ENCODE data around the gene PPME1.

The PPME1 gene

GRCh38 chr11:74185695-74186094 lies 14.6 kb downstream of the PPME1 start:
- TF ChIP-seq FOXP2 (optimal IDR thresholded peaks at IDR 0.05; ENCODE audit: borderline replicate concordance, extremely low read depth, extremely low read length, insufficient read depth): no peak
- no peak for TF ChIP-seq TAF1 (IDR thresholded peaks at IDR 0.05; ENCODE audit: borderline replicate concordance, insufficient read depth, low read length)
- TF ChIP-seq POLR2AphosphoS5 (IDR thresholded peaks at IDR 0.05; ENCODE audit: low read depth, low read length): no peak
- TF ChIP-seq SIN3A (IDR thresholded peaks at IDR 0.05; ENCODE audit: borderline replicate concordance, insufficient read depth, low read length): no peak
- TF ChIP-seq REST (IDR thresholded peaks at IDR 0.05; ENCODE audit: insufficient read depth in 1 of 2, low read depth in 2 of 2, low read length in 2 of 2): no peak

GRCh38 chr11:74195828-74196227 lies 24.7 kb downstream of the PPME1 start:
- TF ChIP-seq POLR2AphosphoS5 (IDR thresholded peaks at IDR 0.05; ENCODE audit: low read depth, low read length) (no peak), REST (IDR thresholded peaks at IDR 0.05; ENCODE audit: insufficient read depth in 1 of 2, low read depth in 2 of 2, low read length in 2 of 2) (no peak), SIN3A (IDR thresholded peaks at IDR 0.05; ENCODE audit: borderline replicate concordance, insufficient read depth, low read length) (no peak), TAF1 (IDR thresholded peaks at IDR 0.05; ENCODE audit: borderline replicate concordance, insufficient read depth, low read length) (no peak)

GRCh38 chr11:74196781-74197486 lies 25.8 kb downstream of the PPME1 start:
- no peak for TF ChIP-seq SIN3A (IDR thresholded peaks at IDR 0.05; ENCODE audit: borderline replicate concordance, insufficient read depth, low read length)
- TF ChIP-seq FOXP2 (optimal IDR thresholded peaks at IDR 0.05; ENCODE audit: borderline replicate concordance, extremely low read depth, extremely low read length, insufficient read depth): no peak
- no peak for TF ChIP-seq REST (IDR thresholded peaks at IDR 0.05; ENCODE audit: insufficient read depth in 1 of 2, low read depth in 2 of 2, low read length in 2 of 2)
- TF ChIP-seq POLR2AphosphoS5 (IDR thresholded peaks at IDR 0.05; ENCODE audit: low read depth, low read length): no peak
- no peak for TF ChIP-seq TAF1 (IDR thresholded peaks at IDR 0.05; ENCODE audit: borderline replicate concordance, insufficient read depth, low read length)

GRCh38 chr11:74203966-74204365 lies 32.9 kb downstream of the PPME1 start:
- TF ChIP-seq POLR2AphosphoS5 (IDR thresholded peaks at IDR 0.05; ENCODE audit: low read depth, low read length) (no peak), FOXP2 (optimal IDR thresholded peaks at IDR 0.05; ENCODE audit: borderline replicate concordance, extremely low read depth, extremely low read length, insufficient read depth) (no peak), SIN3A (IDR thresholded peaks at IDR 0.05; ENCODE audit: borderline replicate concordance, insufficient read depth, low read length) (no peak), TAF1 (IDR thresholded peaks at IDR 0.05; ENCODE audit: borderline replicate concordance, insufficient read depth, low read length) (no peak), REST (IDR thresholded peaks at IDR 0.05; ENCODE audit: insufficient read depth in 1 of 2, low read depth in 2 of 2, low read length in 2 of 2) (no peak)
